Lower leg skin (tissue), 3 donors: ENCODE results near the gene ERP29.

ENCODE experiments used
- CTCF ChIP-seq, 3 donors: fragments of 450-650 bp; IDR thresholded peaks; one replicate each; pipeline ENCODE4 v1.5.1; 2016; ENCODE audit warnings: antibody characterized with exemption in 3 of 3, mild to moderate bottlenecking in 3 of 3, moderate library complexity in 2 of 3
- POLR2A ChIP-seq, 2 donors: fragments of 450-650 bp; IDR thresholded peaks; one replicate each; pipeline ENCODE4 v1.6.1; 2016 to 2017; ENCODE audit warnings: antibody characterized with exemption in 2 of 2, mild to moderate bottlenecking in 1 of 2, moderate library complexity in 1 of 2

DNA sequence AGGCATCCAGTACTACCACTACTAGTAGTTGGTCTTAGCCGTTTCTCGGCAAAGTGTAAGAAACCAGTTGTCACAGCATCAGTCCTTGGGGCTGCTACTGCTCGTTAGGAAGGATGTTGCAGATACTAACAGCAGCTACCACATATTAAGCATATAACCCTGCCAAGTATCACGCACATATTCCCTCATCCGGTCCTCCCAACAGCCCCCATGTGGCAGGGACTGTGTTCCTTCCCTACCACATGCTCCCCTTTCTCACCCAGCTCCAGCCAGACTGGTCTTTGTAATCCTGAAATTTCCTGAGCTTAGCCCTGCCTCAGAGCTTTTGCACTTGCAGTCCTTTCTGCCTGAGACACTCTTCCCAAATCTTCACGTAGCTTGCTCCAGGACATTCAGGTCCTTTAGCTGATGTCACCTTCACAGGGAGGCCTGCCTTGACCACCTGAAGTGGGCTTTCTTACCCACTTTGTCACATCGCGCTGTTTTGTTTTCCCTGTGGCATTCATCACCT is 7.8 kb downstream of the ERP29 start:
- TF ChIP-seq CTCF (IDR thresholded peaks at IDR 0.05) (no peak), POLR2A (IDR thresholded peaks at IDR 0.05) (no peak)
